Left ventricle myocardium superior (tissue), 1 donor: ENCODE results near the gene SAP30BP. TPM values are rescaled to one million over a fixed set of nuclear protein-coding genes. Genes with fewer than 3 reads are reported as not detected.
A peak's percentile ranks its signal among the peaks of the same experiment; 100 is the strongest.

Source experiments
- ATAC-seq: fragments of 200-7000 bp; cut with Tn5 transposase; one replicate; pipeline ENCODE4 v1.9.1; 2020; ENCODE audit warnings: mild to moderate bottlenecking, moderate library complexity
- DNase-seq: peaks from one replicate; pipeline ENCODE4 v3.0.0-alpha.2; 2020
- intact Hi-C: fragments of 100-400 bp; cut with micrococcal nuclease; formaldehyde crosslinking; loops from one replicate; pipeline ENCODE4 v1.11.0; 2022
- long read RNA-seq: library from polyadenylated mRNA; unstranded; transcript quantifications from one replicate; pipeline ENCODE4 v2.0.0, GENCODE V29; 2021
- total RNA-seq: library from RNA; stranded (reverse); fragmentation: NEBNext Ultra II Directional; extraction: Animal tissue kit (Norgen Biotek cat#: 25700); gene quantifications from one replicate; pipeline ENCODE4 v1.2.1, GENCODE V29; 2021
- donor health status: DM: no; HTN: yes; CAD: no; lungs with severe emphysema.

SAP30BP gene
- total RNA-seq, result 47.8 TPM
- long read RNA-seq, transcript SAP30BP-225 (11 exons, 2,722 nt), result major isoform, 40 of 57 reads
- long read RNA-seq, partial matches to known transcripts, result 5 of 57 reads
- long read RNA-seq, other reads (novel, unspliced or antisense), result 8 of 57 reads

GRCh38 chr17:75666959-75667790 is at the start of gene SAP30BP, which contains the start of gene RECQL5:
Gene SAP30BP (plus strand): TSS chr17:75667338. CDS start chr17:75667373, 35 bp downstream.
Gene RECQL5 (minus strand): TSS chr17:75667154. CDS start chr17:75666557, 597 bp downstream.
- DNase-seq, result peak; percentile 98
- ATAC-seq, result peak; percentile 100
- intact Hi-C loops, result no loop called here

GRCh38 chr17:75617675-75618074 is 49.5 kb upstream of the SAP30BP start:
- intact Hi-C loops, result no loop called here
- DNase-seq, result no peak
- no peak for ATAC-seq

GRCh38 chr17:75619506-75620431 is 47.4 kb upstream of the SAP30BP start:
- ATAC-seq (peak; percentile 30), DNase-seq (no peak)
- intact Hi-C loops, result no loop called here

GRCh38 chr17:75621489-75621888 is 45.6 kb upstream of the SAP30BP start:
- no peak for ATAC-seq
- no peak for DNase-seq
- intact Hi-C loops, result no loop called here

- intact Hi-C loops, result no loop called here
- DNase-seq, result no peak
- ATAC-seq, result no peak
Observed at GRCh38 chr17:75622076-75622475, 45.1 kb upstream of the SAP30BP start.

GRCh38 chr17:75622771-75623273 is 44.3 kb upstream of the SAP30BP start:
- no peak for DNase-seq
- intact Hi-C loops, result no loop called here
- no peak for ATAC-seq

GRCh38 chr17:75623386-75623785 is 43.8 kb upstream of the SAP30BP start:
- intact Hi-C loops, result no loop called here
- ATAC-seq (no peak), DNase-seq (no peak)

- intact Hi-C loops, result no loop called here
- no peak for ATAC-seq
- DNase-seq, result no peak
Observed at GRCh38 chr17:75624021-75624420, 43.1 kb upstream of the SAP30BP start.

GRCh38 chr17:75624714-75625345 is 42.3 kb upstream of the SAP30BP start:
- no peak for DNase-seq
- ATAC-seq, result no peak
- intact Hi-C loops, result no loop called here

GRCh38 chr17:75625813-75626486 is 41.2 kb upstream of the SAP30BP start:
- ATAC-seq, result peak; percentile 54
- DNase-seq, result peak; percentile 29
- intact Hi-C loops, result no loop called here

- DNase-seq, result no peak
- intact Hi-C loops, result no loop called here
- ATAC-seq, result no peak
Observed at GRCh38 chr17:75626496-75627038, 40.6 kb upstream of the SAP30BP start.

GRCh38 chr17:75627094-75627493 is 40.0 kb upstream of the SAP30BP start:
- intact Hi-C loops, result no loop called here
- no peak for DNase-seq
- no peak for ATAC-seq

GRCh38 chr17:75628425-75628824 is 38.7 kb upstream of the SAP30BP start:
- no peak for DNase-seq
- intact Hi-C loops, result no loop called here

GRCh38 chr17:75629157-75629556 is 38.0 kb upstream of the SAP30BP start:
- ATAC-seq (no peak), DNase-seq (no peak)
- intact Hi-C loops, result no loop called here

More at GRCh38 chr17:75628425-75628824, 38.7 kb upstream of the SAP30BP start:
- no peak for ATAC-seq

GRCh38 chr17:75630071-75630917 is 36.8 kb upstream of the SAP30BP start:
- no peak for ATAC-seq
- intact Hi-C loops, result loop anchor here (5.0 kb wide), 1 partner anchor 117 kb away; no protein-coding TSS in a partner anchor

GRCh38 chr17:75631353-75631752 is 35.8 kb upstream of the SAP30BP start:
- intact Hi-C loops, result loop anchor here (5.0 kb wide), 1 partner anchor 116 kb away; no protein-coding TSS in a partner anchor
- ATAC-seq, result no peak

More at GRCh38 chr17:75630071-75630917, 36.8 kb upstream of the SAP30BP start:
- no peak for DNase-seq

GRCh38 chr17:75632428-75632827 is 34.7 kb upstream of the SAP30BP start:
- intact Hi-C loops, result loop anchor here (5.0 kb wide), 1 partner anchor 115 kb away; no protein-coding TSS in a partner anchor
- peak; percentile 34 for DNase-seq
- no peak for ATAC-seq

More at GRCh38 chr17:75631353-75631752, 35.8 kb upstream of the SAP30BP start:
- peak; percentile 31 for DNase-seq
